ENCODE data around the gene AFAP1L2.

DNA sequence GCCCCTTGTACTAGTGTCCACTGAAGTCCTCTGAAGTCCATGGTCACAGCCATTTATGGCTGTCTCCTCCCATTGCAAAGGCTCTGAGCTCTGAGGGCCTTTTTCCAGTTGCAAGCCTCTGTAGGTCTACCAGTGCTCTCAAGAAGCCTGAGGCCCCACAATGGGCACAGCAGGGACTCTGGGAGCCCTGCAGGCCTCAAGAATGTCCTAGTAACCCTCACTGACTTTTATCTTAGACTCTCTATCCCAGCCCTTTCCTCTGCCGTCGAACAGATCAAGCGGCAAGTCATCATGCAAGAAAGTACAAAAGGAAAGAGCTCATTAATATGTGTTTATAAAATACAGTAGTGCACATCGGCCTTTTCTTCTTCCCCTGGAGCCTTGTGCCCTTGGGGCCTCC, 141.8 kb downstream of the AFAP1L2 start:
- TF ChIP-seq, protein P1, sequence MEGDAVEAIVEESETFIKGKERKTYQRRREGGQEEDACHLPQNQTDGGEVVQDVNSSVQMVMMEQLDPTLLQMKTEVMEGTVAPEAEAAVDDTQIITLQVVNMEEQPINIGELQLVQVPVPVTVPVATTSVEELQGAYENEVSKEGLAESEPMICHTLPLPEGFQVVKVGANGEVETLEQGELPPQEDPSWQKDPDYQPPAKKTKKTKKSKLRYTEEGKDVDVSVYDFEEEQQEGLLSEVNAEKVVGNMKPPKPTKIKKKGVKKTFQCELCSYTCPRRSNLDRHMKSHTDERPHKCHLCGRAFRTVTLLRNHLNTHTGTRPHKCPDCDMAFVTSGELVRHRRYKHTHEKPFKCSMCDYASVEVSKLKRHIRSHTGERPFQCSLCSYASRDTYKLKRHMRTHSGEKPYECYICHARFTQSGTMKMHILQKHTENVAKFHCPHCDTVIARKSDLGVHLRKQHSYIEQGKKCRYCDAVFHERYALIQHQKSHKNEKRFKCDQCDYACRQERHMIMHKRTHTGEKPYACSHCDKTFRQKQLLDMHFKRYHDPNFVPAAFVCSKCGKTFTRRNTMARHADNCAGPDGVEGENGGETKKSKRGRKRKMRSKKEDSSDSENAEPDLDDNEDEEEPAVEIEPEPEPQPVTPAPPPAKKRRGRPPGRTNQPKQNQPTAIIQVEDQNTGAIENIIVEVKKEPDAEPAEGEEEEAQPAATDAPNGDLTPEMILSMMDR (conservative IDR thresholded peaks at IDR 0.05; ENCODE audit: low read depth, low read length), result no peak
- TF ChIP-seq EZH2 (IDR thresholded peaks at IDR 0.05; ENCODE audit: borderline replicate concordance, low read depth, low read length, poor library complexity, severe bottlenecking), result no peak

Data from A673 (cell line).